Endothelial cell of umbilical vein (primary cell): ENCODE results near the gene SLC24A3. TPM values are rescaled to one million over a fixed set of nuclear protein-coding genes. Genes with fewer than 3 reads are reported as not detected.

Experiments used
- BruUV-seq: library from RNA; stranded (reverse); fragments of 400-500 nt; replicated peaks from 2 replicates; lab custom pipeline; 2021; lab: Mats Ljungman, UMichigan
- CTCF ChIA-PET: fragments of 300-600, 350-600 bp; sonication (Branson Sonifier 250); formaldehyde crosslinking; loops from one replicate; lab custom pipeline; 2021; ENCODE audit warnings: antibody characterized with exemption, inconsistent platforms; lab: Charles Lee
- POLR2A ChIA-PET: fragments of 300-600, 350-600 bp; sonication (Branson Sonifier 250); formaldehyde crosslinking; loops from one replicate; lab custom pipeline; 2021; ENCODE audit warnings: antibody characterized with exemption, inconsistent platforms; lab: Charles Lee
- DNase-seq: peaks from one replicate; pipeline ENCODE4 v3.0.0-alpha.2; 2011; ENCODE audit warnings: low read depth, low spot score
- FAIRE-seq: peaks from 2 replicates; lab custom pipeline; 2011; peaks lifted over from hg19 to GRCh38; lab: Jason Lieb, UNC
- H2AFZ ChIP-seq: 2 replicates; pipeline ENCODE4 v1.6.0; 2012; ENCODE audit warnings: low read depth, low read length, control low read depth, inconsistent platforms
- H3K27ac ChIP-seq: 2 replicates; pipeline ENCODE4 v1.5.1; 2011; ENCODE audit warnings: low read depth, mild to moderate bottlenecking, control low read depth, low read length, moderate library complexity; ENCODE audit not compliant: insufficient read depth
- H3K27me3 ChIP-seq, 2 experiments: 2 replicates each; pipeline versions ENCODE4 v1.6.0 to v1.6.1; 2011; ENCODE audit warnings: low read length in 2 of 2, mixed read lengths in 1 of 2; ENCODE audit not compliant: control insufficient read depth in 2 of 2, insufficient read depth in 2 of 2
- H3K36me3 ChIP-seq, 2 experiments: 2 replicates in 1 of 2; 3 replicates in 1 of 2; pipeline ENCODE4 v1.5.1; 2011; ENCODE audit warnings: low read length in 2 of 2, mild to moderate bottlenecking in 1 of 2, moderate library complexity in 1 of 2; ENCODE audit not compliant: control insufficient read depth in 2 of 2, insufficient read depth in 2 of 2; ENCODE audit errors: extremely low read depth in 1 of 2
- H3K4me1 ChIP-seq: 3 replicates; pipeline ENCODE4 v1.5.1; 2011; ENCODE audit warnings: mild to moderate bottlenecking, low read length; ENCODE audit not compliant: control insufficient read depth, insufficient read depth; ENCODE audit errors: extremely low read depth
- H3K4me2 ChIP-seq: 2 replicates; pipeline ENCODE4 v1.6.1; 2011; ENCODE audit warnings: low read length, control low read depth, mixed read lengths; ENCODE audit not compliant: insufficient read depth
- H3K4me3 ChIP-seq, 3 experiments: fragments of 200-600 bp in 1 of 3; sonication (generic), shearing (Covaris generic) in 1 of 3; replicated peaks in 1 of 3; 2 replicates each; pipeline ENCODE4 v1.5.1; 2011 to 2016; ENCODE audit warnings: control low read depth in 3 of 3, low read length in 3 of 3, mild to moderate bottlenecking in 2 of 3, inconsistent platforms in 1 of 3, low read depth in 1 of 3, moderate library complexity in 1 of 3; ENCODE audit not compliant: insufficient read depth in 1 of 3
- H3K79me2 ChIP-seq: 2 replicates; pipeline ENCODE4 v1.6.0; 2012; ENCODE audit warnings: low read length, inconsistent platforms; ENCODE audit not compliant: control insufficient read depth, insufficient read depth
- H3K9ac ChIP-seq: replicated peaks from 2 replicates; pipeline ENCODE3; 2011; ENCODE audit warnings: low read length, control low read depth; ENCODE audit not compliant: insufficient read depth; ENCODE audit errors: extremely low read depth
- H3K9me1 ChIP-seq: replicated peaks from 3 replicates; pipeline ENCODE4 v1.6.0; 2011; ENCODE audit warnings: mild to moderate bottlenecking, low read length; ENCODE audit not compliant: control insufficient read depth, insufficient read depth; ENCODE audit errors: extremely low read depth
- H3K9me3 ChIP-seq: replicated peaks from 2 replicates; pipeline ENCODE4 v1.5.1; 2012; ENCODE audit warnings: low read length, inconsistent platforms; ENCODE audit not compliant: control insufficient read depth, insufficient read depth
- H4K20me1 ChIP-seq: replicated peaks from 2 replicates; pipeline ENCODE3; 2011; ENCODE audit warnings: mild to moderate bottlenecking, low read length; ENCODE audit not compliant: control insufficient read depth, insufficient read depth; ENCODE audit errors: extremely low read depth
- CTCF ChIP-seq, 2 donors: IDR thresholded peaks; 1 replicate in 1 of 2; 2 replicates in 1 of 2; pipeline ENCODE4 v1.5.1; 2011; ENCODE audit warnings: low read length in 2 of 2, mild to moderate bottlenecking in 2 of 2, moderate library complexity in 2 of 2, control low read depth in 1 of 2, inconsistent platforms in 1 of 2, low read depth in 1 of 2; ENCODE audit not compliant: insufficient read depth in 1 of 2; ENCODE audit errors: extremely low read depth in 1 of 2
- GATA2 ChIP-seq: IDR thresholded peaks from 2 replicates; pipeline ENCODE4 v1.7.0; 2011; ENCODE audit warnings: low read depth, mild to moderate bottlenecking, moderate library complexity, mixed read lengths, low read length; ENCODE audit not compliant: insufficient read length, insufficient read depth
- JUN ChIP-seq: IDR thresholded peaks from 2 replicates; pipeline ENCODE4 v1.6.1; 2011; ENCODE audit warnings: borderline replicate concordance, low read depth; ENCODE audit not compliant: insufficient read length, insufficient read depth
- MYC ChIP-seq: IDR thresholded peaks from one replicate; pipeline ENCODE4 v1.6.1; 2011; ENCODE audit warnings: mild to moderate bottlenecking, low read depth, low read length
- POLR2A ChIP-seq: IDR thresholded peaks from 2 replicates; pipeline ENCODE4 v1.6.1; 2012; ENCODE audit warnings: low read depth, mild to moderate bottlenecking, control low read depth, low read length
- POLR2AphosphoS5 ChIP-seq: IDR thresholded peaks from 2 replicates; pipeline ENCODE4 v1.6.1; 2012; ENCODE audit warnings: low read depth, mild to moderate bottlenecking, control low read depth, low read length, moderate library complexity; ENCODE audit not compliant: insufficient read depth
- dilution Hi-C: fragments of 300-500 bp; cut with MboI; formaldehyde crosslinking; loops from one replicate; pipeline ENCODE4 v1.15.0; 2019; ENCODE audit warnings: low sequenced_read_pairs; ENCODE audit not compliant: extremely low pct_ligation_motif_present
- intact Hi-C: fragments of 100-400 bp; cut with micrococcal nuclease; formaldehyde crosslinking; loops from one replicate; pipeline ENCODE4 v1.10.0; 2022
- polyA plus RNA-seq, 4 experiments: library from polyadenylated mRNA; depleted of rRNA in 3 of 4; stranded (reverse) in 3 of 4; unstranded in 1 of 4; fragments of >200 nt; gene quantifications; 2 replicates each; pipeline versions ENCODE4 v1.2.1 to v1.2.3, GENCODE V29; 2011 to 2012; ENCODE audit warnings: missing spikeins in 1 of 4
- total RNA-seq: library from RNA; stranded (reverse); gene quantifications from 2 replicates; pipeline ENCODE4 v1.2.3, GENCODE V29; 2021
- TF ChIP-seq, protein P1 (sequence below): IDR thresholded peaks from 2 replicates; pipeline ENCODE4 v1.6.1; 2011; ENCODE audit not compliant: insufficient read depth, insufficient read length

SLC24A3 gene
- total and polyA plus RNA-seq, 2 donors (not counting 3 experiments of a cell fraction or from before 2014, with no cell fraction given): not detected

DNA sequence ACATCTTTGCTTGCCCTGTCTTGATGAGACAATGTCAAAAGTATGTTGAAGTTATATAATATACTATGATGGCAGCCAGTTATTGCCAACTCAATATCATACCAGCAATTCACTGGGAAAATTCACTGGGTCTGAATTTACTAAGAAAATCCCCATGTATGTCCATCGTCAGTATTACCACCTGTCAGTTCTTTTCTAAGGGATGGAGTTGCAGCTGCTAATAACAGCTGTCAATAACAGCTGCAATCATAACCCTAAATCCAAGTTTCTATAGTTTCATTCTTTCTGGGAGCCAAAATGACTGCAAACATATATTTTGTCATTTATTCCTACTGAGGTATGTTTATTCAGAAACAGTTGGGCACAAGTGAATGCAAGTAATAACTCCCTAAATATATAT, 413.0 kb downstream of the SLC24A3 start:
- H3K36me3 ChIP-seq: no peaks in the 10 kb centered on the region
- H3K4me1 ChIP-seq: no peaks in the 10 kb centered on the region
- no peaks in the 10 kb centered on the region for H3K9me1 ChIP-seq
- H2AFZ ChIP-seq: no peak overlapping the region
- no peaks in the 10 kb centered on the region for H4K20me1 ChIP-seq
- H3K4me2 ChIP-seq: no peak overlapping the region
- no peak for TF ChIP-seq CTCF (IDR thresholded peaks at IDR 0.05; ENCODE audit: extremely low read depth in 1 of 2, insufficient read depth in 1 of 2, low read depth in 1 of 2, low read length in 2 of 2)
- TF ChIP-seq POLR2AphosphoS5: no peak
- no peak for TF ChIP-seq GATA2
- no peak for TF ChIP-seq POLR2A
- TF ChIP-seq JUN: no peak
- no peak for TF ChIP-seq MYC
- TF ChIP-seq, protein P1, sequence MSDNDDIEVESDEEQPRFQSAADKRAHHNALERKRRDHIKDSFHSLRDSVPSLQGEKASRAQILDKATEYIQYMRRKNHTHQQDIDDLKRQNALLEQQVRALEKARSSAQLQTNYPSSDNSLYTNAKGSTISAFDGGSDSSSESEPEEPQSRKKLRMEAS: no peak
- FAIRE-seq (no peak), DNase-seq (no peak)
- no peak overlapping the region for H3K9ac ChIP-seq
- no peak overlapping the region for H3K27ac ChIP-seq
- H3K79me2 ChIP-seq: no peaks in the 10 kb centered on the region
- intact Hi-C loops: no loop called here
- ChIA-PET CTCF (no interaction called here), POLR2A (no interaction called here)
- no peaks in the 10 kb centered on the region for H3K9me3 ChIP-seq
- dilution Hi-C loops: no loop called here
- BruUV-seq: no TSS peak
- H3K27me3 ChIP-seq: no peaks in the 10 kb centered on the region
- H3K4me3 ChIP-seq: no peak overlapping the region
